ENCODE data around the gene MS4A15. TPM values are rescaled to one million over a fixed set of nuclear protein-coding genes. Genes with fewer than 3 reads are reported as not detected.

The MS4A15 gene
- total RNA-seq, 2 donors from 2014 or later, result not detected

DNA sequence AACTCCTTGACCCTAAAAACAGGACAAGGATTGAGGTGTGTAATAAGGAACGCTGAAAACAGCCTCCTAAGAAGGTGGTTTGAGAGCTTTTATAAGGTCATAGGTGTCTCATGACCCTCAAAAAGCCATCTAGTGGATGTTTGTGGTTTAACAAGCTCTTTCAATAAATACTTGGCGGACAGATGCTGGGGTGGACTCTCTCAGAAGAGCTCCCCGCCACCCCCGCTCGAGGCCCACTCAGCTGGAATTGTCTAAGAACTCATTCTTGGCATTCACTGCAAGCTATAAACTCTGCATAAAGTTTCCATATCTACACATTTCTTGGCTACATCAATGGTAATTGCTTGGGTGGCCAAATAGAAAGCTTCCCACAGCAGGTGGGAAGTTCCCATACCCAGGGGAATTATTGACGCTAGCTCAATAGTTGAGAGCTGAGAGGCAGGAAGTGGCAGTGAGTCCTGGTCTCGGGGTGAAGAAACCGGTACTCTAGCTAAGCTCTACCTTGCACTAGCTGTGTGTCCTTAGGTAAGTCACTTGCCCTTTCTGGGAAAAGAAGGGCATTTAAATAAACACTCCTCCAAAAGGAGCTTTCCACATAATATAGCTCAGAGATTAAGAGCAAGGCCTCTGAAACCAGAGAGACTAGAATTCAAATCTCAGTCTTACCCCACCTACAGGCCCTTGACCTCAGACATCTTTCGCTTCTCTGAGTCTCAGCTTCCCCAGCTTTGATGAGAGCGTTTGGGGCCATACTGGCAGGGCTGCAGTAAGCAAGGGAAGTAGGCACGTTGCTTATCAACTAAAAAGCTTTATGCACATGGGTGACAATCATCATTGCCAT lies 6.4 kb downstream of the MS4A15 start:
- Mint-ChIP-seq H3K9me3 (no peaks in the 10 kb centered on the region), H3K4me1 (peaks cover 7% of the 10 kb centered on the region), H3K27ac (no peak overlapping the region), H3K4me3 (no peak overlapping the region), H3K36me3 (ENCODE audit: low read depth) (no peaks in the 10 kb centered on the region), H3K27me3 (peaks cover 52% of the 10 kb centered on the region)
- peak; percentile 72 for ATAC-seq (replicated peaks)

DNA sequence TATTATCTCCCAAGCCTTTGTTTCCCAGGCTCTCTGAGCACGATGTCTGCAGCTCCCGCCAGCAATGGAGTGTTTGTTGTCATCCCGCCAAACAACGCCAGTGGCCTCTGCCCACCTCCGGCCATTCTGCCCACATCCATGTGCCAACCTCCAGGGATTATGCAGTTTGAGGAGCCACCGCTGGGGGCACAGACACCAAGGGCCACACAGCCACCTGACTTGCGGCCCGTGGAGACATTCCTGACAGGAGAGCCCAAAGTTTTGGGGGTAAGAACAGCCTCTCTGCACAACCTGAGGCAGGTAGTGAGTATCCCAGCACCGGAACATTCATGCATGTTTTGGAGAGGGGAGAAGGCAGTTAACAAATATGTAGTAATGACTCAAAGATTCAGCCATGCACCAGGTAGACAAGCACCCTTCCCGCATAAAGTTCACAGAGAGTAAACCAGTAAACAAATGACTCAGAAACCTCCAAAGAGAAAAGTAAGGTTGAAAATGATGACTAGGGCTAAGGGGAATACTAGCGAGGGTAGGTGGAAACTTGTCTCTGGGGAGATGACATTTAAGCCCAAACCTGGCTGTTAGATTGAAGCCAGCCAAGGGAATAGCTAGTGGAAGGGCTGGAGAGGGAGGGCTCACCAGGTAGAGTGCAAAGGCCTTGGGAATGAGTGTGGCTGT lies 7.2 kb downstream of the MS4A15 start:
- peak; percentile 65 for ATAC-seq (replicated peaks)
- peaks cover 57% of the 10 kb centered on the region for H3K27me3 Mint-ChIP-seq
- H3K27ac Mint-ChIP-seq, result peak overlapping the region; percentile 68

DNA sequence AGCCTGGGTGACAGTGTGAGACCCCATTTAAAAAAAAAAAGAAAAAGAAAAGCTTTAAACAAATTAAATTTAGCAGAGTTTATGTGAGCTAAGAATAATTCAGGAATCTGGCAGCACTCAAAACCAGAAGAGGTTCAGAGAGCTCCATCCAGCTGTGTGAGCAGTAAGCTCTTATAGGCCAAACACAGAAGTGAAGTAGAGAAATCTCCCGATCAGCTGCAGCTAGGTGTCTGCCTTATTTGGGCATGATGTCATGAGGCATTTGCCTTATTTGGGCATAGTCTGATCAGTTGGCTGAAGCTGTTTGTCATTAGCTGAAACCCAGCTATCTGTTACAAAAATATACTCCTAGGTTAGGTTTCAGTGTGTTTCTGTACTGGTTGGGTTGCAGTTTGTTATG lies 8.2 kb downstream of the MS4A15 start:
- Mint-ChIP-seq H3K36me3 (ENCODE audit: low read depth) (no peaks in the 10 kb centered on the region), H3K4me1 (peaks cover 7% of the 10 kb centered on the region), H3K4me3 (no peak overlapping the region), H3K27ac (no peak overlapping the region), H3K27me3 (peaks cover 49% of the 10 kb centered on the region), H3K9me3 (no peaks in the 10 kb centered on the region)
- ATAC-seq (replicated peaks), result no peak

More for the DNA sequence above, 7.2 kb downstream of the MS4A15 start:
- H3K4me3 Mint-ChIP-seq, result peak overlapping the region; percentile 12
- no peaks in the 10 kb centered on the region for H3K36me3 Mint-ChIP-seq (ENCODE audit: low read depth)
- H3K9me3 Mint-ChIP-seq, result no peaks in the 10 kb centered on the region
- peaks cover 7% of the 10 kb centered on the region for H3K4me1 Mint-ChIP-seq

DNA sequence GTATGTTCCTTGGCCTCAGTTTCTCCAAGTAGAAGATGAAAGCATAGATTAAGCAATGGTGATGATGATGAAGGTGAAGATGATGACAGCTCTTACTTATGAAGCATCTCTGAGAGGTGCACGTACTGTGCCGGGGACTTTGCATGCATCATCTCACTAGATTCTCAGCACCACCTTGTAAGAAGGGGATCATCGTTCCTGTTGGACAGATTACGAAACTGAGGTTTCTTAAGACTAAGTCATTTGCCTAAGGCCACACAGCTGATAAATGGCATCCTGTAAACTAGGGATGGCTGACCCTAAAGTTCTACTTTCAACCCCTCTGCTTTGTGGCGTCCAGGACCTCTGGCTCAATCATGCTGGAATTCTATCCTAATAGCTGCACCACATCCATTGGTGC lies 8.7 kb downstream of the MS4A15 start:
- ATAC-seq (replicated peaks), result no peak
- Mint-ChIP-seq H3K36me3 (ENCODE audit: low read depth) (no peaks in the 10 kb centered on the region), H3K27me3 (peaks cover 45% of the 10 kb centered on the region), H3K4me3 (no peak overlapping the region), H3K27ac (no peak overlapping the region), H3K9me3 (no peaks in the 10 kb centered on the region), H3K4me1 (peaks cover 7% of the 10 kb centered on the region)

DNA sequence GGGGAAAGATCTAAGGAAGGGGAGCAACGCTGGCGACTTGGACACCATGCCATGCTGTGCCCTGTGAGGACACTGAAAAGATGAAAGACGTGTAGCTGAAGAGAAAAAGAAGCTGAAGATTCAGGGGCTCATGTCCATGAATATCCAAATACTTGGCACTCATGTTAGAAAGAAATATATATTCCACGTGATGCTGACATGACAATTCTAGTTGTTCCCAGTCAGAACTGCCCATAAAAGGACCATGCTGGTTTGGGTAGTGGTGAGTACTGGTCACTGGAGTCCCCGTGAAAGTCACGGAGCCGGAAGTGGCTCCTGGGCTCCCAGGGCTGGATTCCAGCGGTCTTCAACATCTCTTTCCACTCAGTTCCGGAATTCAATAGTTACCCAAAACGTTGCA lies 9.9 kb downstream of the MS4A15 start:
- no peaks in the 10 kb centered on the region for H3K9me3 Mint-ChIP-seq
- no peaks in the 10 kb centered on the region for H3K36me3 Mint-ChIP-seq (ENCODE audit: low read depth)
- no peak overlapping the region for H3K27ac Mint-ChIP-seq
- H3K27me3 Mint-ChIP-seq, result peaks cover 39% of the 10 kb centered on the region
- no peak overlapping the region for H3K4me3 Mint-ChIP-seq
- ATAC-seq (replicated peaks), result no peak
- H3K4me1 Mint-ChIP-seq, result peaks cover 7% of the 10 kb centered on the region

DNA sequence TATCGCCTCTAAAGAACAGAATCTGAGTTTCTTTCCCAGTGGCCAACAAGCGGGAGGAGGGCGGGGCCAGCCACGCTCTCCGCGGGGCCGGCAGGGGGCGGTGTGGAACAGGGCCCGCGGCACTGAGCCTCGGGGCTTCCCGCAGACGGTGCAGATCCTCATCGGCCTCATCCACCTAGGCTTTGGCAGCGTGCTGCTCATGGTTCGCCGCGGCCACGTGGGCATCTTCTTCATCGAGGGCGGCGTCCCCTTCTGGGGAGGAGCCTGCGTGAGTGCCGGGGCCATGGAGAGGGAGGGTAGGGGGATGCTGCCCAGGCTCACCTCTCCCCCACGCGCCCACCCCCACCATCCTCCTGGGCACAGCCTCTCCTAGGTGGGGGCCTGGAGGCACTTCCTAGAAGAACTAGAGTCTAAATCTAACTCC lies 10.7 kb downstream of the MS4A15 start:
- H3K27me3 Mint-ChIP-seq, result peaks cover 35% of the 10 kb centered on the region
- peaks cover 7% of the 10 kb centered on the region for H3K4me1 Mint-ChIP-seq
- H3K9me3 Mint-ChIP-seq, result no peaks in the 10 kb centered on the region
- H3K36me3 Mint-ChIP-seq (ENCODE audit: low read depth), result no peaks in the 10 kb centered on the region
- no peak overlapping the region for H3K4me3 Mint-ChIP-seq
- H3K27ac Mint-ChIP-seq, result no peak overlapping the region
- ATAC-seq (replicated peaks), result no peak

DNA sequence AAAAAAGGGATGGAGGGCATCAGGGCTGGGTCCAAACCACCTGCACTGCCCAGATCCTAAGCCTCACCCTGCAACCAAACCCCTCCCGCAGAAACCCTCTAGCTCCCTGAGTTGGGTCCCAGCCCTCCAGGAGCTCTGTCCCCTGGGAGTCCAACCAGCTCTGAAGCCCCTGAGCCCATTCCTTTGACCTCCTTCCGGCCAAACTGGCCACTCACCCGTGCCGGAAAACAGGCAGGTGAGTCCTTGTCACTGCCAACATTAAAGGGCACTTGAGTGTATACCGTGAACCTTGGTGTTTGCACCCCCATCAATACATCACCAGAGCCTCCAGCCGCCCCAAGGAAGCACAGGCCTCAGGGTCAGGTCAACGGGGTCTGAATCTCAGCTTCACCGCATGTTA lies 11.5 kb downstream of the MS4A15 start:
- H3K4me1 Mint-ChIP-seq, result peaks cover 7% of the 10 kb centered on the region
- H3K9me3 Mint-ChIP-seq, result no peaks in the 10 kb centered on the region
- no peak overlapping the region for H3K4me3 Mint-ChIP-seq
- no peaks in the 10 kb centered on the region for H3K36me3 Mint-ChIP-seq (ENCODE audit: low read depth)
- no peak overlapping the region for H3K27ac Mint-ChIP-seq
- peaks cover 32% of the 10 kb centered on the region for H3K27me3 Mint-ChIP-seq
- no peak for ATAC-seq (replicated peaks)

DNA sequence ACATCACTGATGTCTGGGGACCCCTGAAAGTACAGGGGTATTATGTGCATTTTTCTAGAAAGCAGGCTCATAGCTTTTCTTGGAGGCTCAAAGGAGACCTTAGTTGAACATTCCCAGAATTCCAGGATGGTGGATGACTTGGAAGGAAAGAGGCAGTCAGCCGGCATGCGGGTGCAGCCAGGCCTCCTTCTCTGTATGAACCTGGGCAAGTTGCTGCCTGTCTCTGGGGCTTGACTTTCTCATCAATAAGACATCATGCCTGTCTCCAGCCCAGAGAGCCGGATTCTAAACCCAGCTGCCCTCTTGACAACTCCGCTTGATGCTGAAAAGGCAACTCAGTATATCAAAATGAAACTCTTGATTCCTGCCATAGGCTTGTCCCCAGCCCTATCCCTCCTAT lies 12.6 kb downstream of the MS4A15 start:
- no peaks in the 10 kb centered on the region for H3K9me3 Mint-ChIP-seq
- peaks cover 26% of the 10 kb centered on the region for H3K27me3 Mint-ChIP-seq

DNA sequence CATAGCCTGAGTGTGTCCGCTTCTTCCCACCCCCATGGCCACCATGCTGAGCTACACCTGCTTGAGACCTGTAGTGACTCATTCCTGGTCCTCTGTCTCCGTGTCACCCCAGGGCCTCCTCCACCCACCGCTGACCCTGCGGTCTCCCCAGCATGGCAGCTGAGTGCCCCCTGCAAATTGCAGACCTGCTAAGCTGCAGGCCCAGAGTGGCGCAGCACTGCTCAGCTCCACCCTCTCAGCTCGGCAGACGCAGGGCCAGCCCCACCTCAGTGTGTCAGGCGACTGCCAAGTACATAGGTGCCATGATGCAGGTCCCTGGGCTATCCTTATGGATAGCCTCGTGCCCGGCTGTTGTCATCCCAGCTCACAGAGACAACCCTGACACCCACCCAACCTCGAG lies 13.1 kb downstream of the MS4A15 start:
- peaks cover 22% of the 10 kb centered on the region for H3K27me3 Mint-ChIP-seq
- no peaks in the 10 kb centered on the region for H3K36me3 Mint-ChIP-seq (ENCODE audit: low read depth)
- H3K9me3 Mint-ChIP-seq, result no peaks in the 10 kb centered on the region
- ATAC-seq (replicated peaks), result no peak
- H3K4me1 Mint-ChIP-seq, result no peaks in the 10 kb centered on the region
- no peak overlapping the region for H3K4me3 Mint-ChIP-seq
- no peak overlapping the region for H3K27ac Mint-ChIP-seq

More for the DNA sequence above, 12.6 kb downstream of the MS4A15 start:
- H3K4me3 Mint-ChIP-seq, result no peak overlapping the region
- H3K4me1 Mint-ChIP-seq, result peaks cover 2% of the 10 kb centered on the region
- H3K36me3 Mint-ChIP-seq (ENCODE audit: low read depth), result no peaks in the 10 kb centered on the region
- no peak for ATAC-seq (replicated peaks)
- no peak overlapping the region for H3K27ac Mint-ChIP-seq

DNA sequence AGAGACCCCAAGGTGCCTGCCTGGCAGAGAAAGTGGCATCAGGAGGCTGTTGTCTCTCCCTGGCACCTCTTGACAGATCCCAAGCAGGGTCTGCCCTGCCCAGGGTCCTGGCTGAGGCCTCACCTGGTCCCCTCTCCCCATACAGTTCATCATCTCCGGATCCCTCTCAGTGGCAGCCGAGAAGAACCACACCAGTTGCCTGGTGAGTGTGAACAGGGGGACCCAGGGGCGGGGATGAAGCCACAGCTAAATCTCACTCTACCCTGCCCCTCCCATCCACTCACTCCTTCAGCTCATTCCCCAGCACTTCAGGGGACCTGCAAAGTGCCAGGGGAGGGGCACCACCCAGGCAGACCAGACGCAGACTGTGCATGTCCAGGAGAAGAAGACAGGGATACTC lies 14.5 kb downstream of the MS4A15 start:
- no peak for ATAC-seq (replicated peaks)
- Mint-ChIP-seq H3K27ac (no peak overlapping the region), H3K4me1 (peaks cover 5% of the 10 kb centered on the region), H3K9me3 (no peaks in the 10 kb centered on the region), H3K27me3 (peaks cover 19% of the 10 kb centered on the region), H3K36me3 (ENCODE audit: low read depth) (no peaks in the 10 kb centered on the region), H3K4me3 (no peak overlapping the region)

DNA sequence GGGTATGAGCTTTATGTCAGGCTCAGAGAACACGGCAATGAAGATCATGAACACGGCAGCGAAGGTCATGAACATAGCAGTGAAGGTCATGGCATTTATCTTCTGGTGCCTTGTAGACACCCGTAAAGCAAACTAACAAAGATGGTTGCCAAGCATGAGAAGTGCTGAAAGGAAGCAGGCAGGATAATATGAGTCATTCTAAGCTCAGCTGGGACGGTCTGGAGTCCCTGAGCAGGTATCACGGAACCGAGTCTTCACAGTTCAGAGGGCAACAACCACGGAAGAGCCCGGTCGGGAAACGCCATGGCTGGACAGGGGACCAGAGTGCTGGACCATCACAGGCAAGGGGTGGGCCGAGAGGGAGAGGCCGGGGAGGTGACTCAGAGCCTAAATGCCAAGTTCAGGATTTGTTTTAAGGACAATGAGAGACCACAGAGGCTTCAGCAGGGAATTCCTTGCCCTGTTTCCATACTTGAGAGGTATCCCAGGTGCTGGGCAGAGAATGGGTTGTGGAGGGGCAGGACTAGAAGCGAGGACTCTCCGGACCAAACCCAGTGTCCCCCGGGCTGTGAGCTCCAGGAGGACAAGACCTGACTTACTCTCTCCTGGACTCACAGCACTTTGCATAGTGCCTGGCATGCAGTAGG lies 15.3 kb downstream of the MS4A15 start:
- Mint-ChIP-seq H3K27ac (no peak overlapping the region), H3K4me3 (no peak overlapping the region), H3K27me3 (peaks cover 12% of the 10 kb centered on the region), H3K4me1 (peaks cover 5% of the 10 kb centered on the region), H3K36me3 (ENCODE audit: low read depth) (no peaks in the 10 kb centered on the region), H3K9me3 (no peaks in the 10 kb centered on the region)
- ATAC-seq (replicated peaks), result no peak

DNA sequence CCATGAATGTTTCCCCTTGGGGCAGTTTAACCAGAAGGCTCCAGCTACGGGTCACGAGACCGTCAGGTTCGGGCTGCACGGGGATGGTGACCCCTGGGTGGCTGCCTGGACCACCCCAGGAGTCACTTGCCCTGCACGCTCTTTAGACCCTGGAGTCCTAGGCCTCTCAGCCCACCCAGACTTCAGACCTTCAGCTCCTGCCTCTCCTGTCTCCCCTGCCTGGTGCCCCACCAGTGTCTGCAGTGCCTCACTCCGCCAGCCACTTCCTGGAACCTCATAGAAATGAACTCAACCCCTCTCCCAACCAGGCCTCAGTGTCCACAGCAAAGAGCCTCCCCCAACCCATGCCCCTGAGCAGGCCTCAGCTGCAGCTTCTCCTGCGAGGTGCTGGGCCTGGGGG lies 16.0 kb downstream of the MS4A15 start:
- Mint-ChIP-seq H3K4me3 (no peak overlapping the region), H3K9me3 (no peaks in the 10 kb centered on the region), H3K4me1 (peaks cover 5% of the 10 kb centered on the region), H3K36me3 (ENCODE audit: low read depth) (no peaks in the 10 kb centered on the region), H3K27me3 (peaks cover 11% of the 10 kb centered on the region), H3K27ac (no peak overlapping the region)
- ATAC-seq (replicated peaks), result no peak

DNA sequence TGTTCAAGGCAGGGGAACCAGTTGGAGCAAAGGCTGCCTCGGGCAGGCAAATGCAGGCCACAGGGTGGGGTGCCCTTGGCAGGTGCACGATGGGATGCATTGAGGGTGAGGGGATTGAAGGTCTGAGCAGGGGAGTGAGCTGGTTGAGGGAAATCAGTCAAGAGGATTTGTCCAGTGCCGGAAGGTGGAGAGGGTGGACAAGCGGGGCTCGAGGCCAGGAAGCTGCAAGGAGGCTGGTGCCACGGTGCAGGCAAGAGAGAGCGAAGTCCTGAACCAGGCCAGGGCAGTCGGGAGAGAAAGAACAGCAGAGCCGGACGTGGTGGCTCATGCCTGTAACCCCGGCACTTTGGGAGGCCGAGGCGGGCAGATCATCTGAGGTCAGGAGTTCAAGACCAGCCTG lies 18.1 kb downstream of the MS4A15 start:
- H3K27ac Mint-ChIP-seq, result no peak overlapping the region
- H3K4me1 Mint-ChIP-seq, result peaks cover 5% of the 10 kb centered on the region
- no peaks in the 10 kb centered on the region for H3K9me3 Mint-ChIP-seq
- H3K27me3 Mint-ChIP-seq, result peaks cover 4% of the 10 kb centered on the region
- ATAC-seq (replicated peaks), result no peak
- no peaks in the 10 kb centered on the region for H3K36me3 Mint-ChIP-seq (ENCODE audit: low read depth)
- H3K4me3 Mint-ChIP-seq, result no peak overlapping the region

DNA sequence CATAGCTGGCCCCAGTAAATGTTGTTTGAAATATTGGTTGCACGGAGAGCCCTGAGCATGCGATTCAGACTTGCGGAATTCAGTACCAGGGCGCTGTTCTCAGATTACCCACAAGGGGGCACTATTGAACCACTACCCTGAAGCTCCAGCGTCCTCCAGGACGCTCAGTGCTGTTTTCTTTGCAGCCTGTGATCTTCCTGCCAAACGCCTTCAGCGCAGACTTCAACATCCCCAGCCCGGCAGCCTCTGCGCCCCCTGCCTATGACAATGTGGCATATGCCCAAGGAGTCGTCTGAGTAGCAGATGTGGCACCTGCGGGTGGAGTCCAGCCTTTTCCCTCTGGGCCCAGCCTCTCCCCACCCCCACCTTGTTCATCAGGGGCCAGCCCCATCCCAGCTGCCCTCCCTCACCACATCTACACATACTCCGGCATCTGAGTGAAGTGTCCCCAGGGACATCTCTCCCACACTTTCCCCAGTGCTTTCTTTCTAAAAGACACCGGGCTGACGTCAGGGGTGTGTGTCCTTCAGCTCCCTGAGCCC lies 18.8 kb downstream of the MS4A15 start:
- Mint-ChIP-seq H3K36me3 (ENCODE audit: low read depth) (no peaks in the 10 kb centered on the region), H3K4me3 (no peak overlapping the region), H3K4me1 (peaks cover 5% of the 10 kb centered on the region), H3K9me3 (no peaks in the 10 kb centered on the region), H3K27ac (no peak overlapping the region), H3K27me3 (peaks cover 4% of the 10 kb centered on the region)
- ATAC-seq (replicated peaks), result peak; percentile 82

Measured in activated T-helper 17 cell treated with anti-CD3 and anti-CD28 coated beads, Interleukin-2, amount 50 U/mL, for 72 hours (primary cell).